ENCODE results near the gene B9D2.

B9D2 gene

GRCh38 chr19:41397086-41398049 is 33.4 kb upstream of the B9D2 start, which contains the start of the genes BCKDHA and EXOSC5 (continued):
- TF ChIP-seq PRDM10 (tag by site-specific recombination; IDR thresholded peaks at IDR 0.05) (peak; percentile 51), ZBTB48 (tag by site-specific recombination; IDR thresholded peaks at IDR 0.05) (peak; percentile 68), HOXA7 (CRISPR knock-in tag; IDR thresholded peaks at IDR 0.05; ENCODE audit: borderline replicate concordance) (no peak), ZXDB (tag by site-specific recombination; IDR thresholded peaks at IDR 0.05) (peak; percentile 95), ZNF391 (tag by site-specific recombination; IDR thresholded peaks at IDR 0.05; ENCODE audit: borderline replicate concordance, low read depth) (peak; percentile 56; the same call in 1 of the 2 replicates), CTCF (tag by site-specific recombination; IDR thresholded peaks at IDR 0.05) (peak; percentile 29; the same call in 1 of the 2 replicates), ZNF335 (tag by site-specific recombination; conservative IDR thresholded peaks at IDR 0.05) (peak; percentile 100), ZNF747 (tag by site-specific recombination; IDR thresholded peaks at IDR 0.05) (no peak), ZBTB6 (tag by site-specific recombination; IDR thresholded peaks at IDR 0.05) (no peak; the same call in 1 of the 2 replicates), ZBTB1 (tag by site-specific recombination; IDR thresholded peaks at IDR 0.05) (no peak), IKZF3 (tag by site-specific recombination; IDR thresholded peaks at IDR 0.05) (peak; percentile 70; the same call in 1 of the 2 replicates), ZNF600 (tag by site-specific recombination; IDR thresholded peaks at IDR 0.05) (0 out of 2 replicates have a peak, but pooled peaks have one; percentile 35), ZNF513 (tag by site-specific recombination; IDR thresholded peaks at IDR 0.05) (0 out of 2 replicates have a peak, but pooled peaks have one; percentile 11), SCRT2 (tag by site-specific recombination; IDR thresholded peaks at IDR 0.05) (peak; percentile 45; the same call in 1 of the 2 replicates), ZNF501 (tag by site-specific recombination; IDR thresholded peaks at IDR 0.05) (peak; percentile 36), ZNF341 (tag by site-specific recombination; IDR thresholded peaks at IDR 0.05; ENCODE audit: low read depth) (no peak), ZFP37 (tag by site-specific recombination; IDR thresholded peaks at IDR 0.05) (0 out of 2 replicates have a peak, but pooled peaks have one; percentile 38), INSM2 (tag by site-specific recombination; IDR thresholded peaks at IDR 0.05) (0 out of 2 replicates have a peak, but pooled peaks have one; percentile 15), ZNF76 (tag by site-specific recombination; IDR thresholded peaks at IDR 0.05; ENCODE audit: borderline replicate concordance, low read depth) (peak; percentile 55), YY2 (tag by site-specific recombination; IDR thresholded peaks at IDR 0.05) (peak; percentile 95)
- TF ChIP-seq, protein P1, sequence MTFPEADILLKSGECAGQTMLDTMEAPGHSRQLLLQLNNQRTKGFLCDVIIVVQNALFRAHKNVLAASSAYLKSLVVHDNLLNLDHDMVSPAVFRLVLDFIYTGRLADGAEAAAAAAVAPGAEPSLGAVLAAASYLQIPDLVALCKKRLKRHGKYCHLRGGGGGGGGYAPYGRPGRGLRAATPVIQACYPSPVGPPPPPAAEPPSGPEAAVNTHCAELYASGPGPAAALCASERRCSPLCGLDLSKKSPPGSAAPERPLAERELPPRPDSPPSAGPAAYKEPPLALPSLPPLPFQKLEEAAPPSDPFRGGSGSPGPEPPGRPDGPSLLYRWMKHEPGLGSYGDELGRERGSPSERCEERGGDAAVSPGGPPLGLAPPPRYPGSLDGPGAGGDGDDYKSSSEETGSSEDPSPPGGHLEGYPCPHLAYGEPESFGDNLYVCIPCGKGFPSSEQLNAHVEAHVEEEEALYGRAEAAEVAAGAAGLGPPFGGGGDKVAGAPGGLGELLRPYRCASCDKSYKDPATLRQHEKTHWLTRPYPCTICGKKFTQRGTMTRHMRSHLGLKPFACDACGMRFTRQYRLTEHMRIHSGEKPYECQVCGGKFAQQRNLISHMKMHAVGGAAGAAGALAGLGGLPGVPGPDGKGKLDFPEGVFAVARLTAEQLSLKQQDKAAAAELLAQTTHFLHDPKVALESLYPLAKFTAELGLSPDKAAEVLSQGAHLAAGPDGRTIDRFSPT (tag by site-specific recombination; IDR thresholded peaks at IDR 0.05): no peak
- TF ChIP-seq, protein P2, sequence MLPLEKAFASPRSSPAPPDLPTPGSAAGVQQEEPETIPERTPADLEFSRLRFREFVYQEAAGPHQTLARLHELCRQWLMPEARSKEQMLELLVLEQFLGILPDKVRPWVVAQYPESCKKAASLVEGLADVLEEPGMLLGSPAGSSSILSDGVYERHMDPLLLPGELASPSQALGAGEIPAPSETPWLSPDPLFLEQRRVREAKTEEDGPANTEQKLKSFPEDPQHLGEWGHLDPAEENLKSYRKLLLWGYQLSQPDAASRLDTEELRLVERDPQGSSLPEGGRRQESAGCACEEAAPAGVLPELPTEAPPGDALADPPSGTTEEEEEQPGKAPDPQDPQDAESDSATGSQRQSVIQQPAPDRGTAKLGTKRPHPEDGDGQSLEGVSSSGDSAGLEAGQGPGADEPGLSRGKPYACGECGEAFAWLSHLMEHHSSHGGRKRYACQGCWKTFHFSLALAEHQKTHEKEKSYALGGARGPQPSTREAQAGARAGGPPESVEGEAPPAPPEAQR (tag by site-specific recombination; IDR thresholded peaks at IDR 0.05): peak; percentile 74; the same call in 1 of the 2 replicates
